Thyroid gland (tissue), 4 donors: Measurements from ENCODE around the gene MOB2. TPM values are rescaled to one million over a fixed set of nuclear protein-coding genes. Genes with fewer than 3 reads are reported as not detected.
A peak's percentile ranks its signal among the peaks of the same experiment; 100 is the strongest.

Experiments used
- DNase-seq, 2 donors: peaks; one replicate each; pipeline ENCODE4 v3.0.0-alpha.2; 2019
- H3K27ac ChIP-seq, 3 donors: fragments of 200-600 bp; sonication (generic); 1 replicate in 2 of 3; 2 replicates in 1 of 3; pipeline ENCODE4 v1.5.1; 2016 to 2019; ENCODE audit warnings: mild to moderate bottlenecking in 1 of 3, moderate library complexity in 1 of 3
- H3K27me3 ChIP-seq: fragments of 200-600 bp; sonication (generic); one replicate; pipeline ENCODE4 v1.5.1; 2019
- H3K36me3 ChIP-seq, 2 donors: fragments of 200-600 bp; sonication (generic); one replicate each; pipeline ENCODE4 v1.5.1; 2016 to 2019
- H3K4me1 ChIP-seq, 2 donors: fragments of 200-600 bp; sonication (generic); one replicate each; pipeline ENCODE4 v1.5.1; 2017 to 2019
- H3K4me3 ChIP-seq, 3 donors: fragments of 200-600 bp; sonication (generic); replicated peaks in 1 of 3; 1 replicate in 2 of 3; 2 replicates in 1 of 3; pipeline ENCODE4 v1.5.1; 2016; ENCODE audit warnings: mild to moderate bottlenecking in 1 of 3
- H3K9me3 ChIP-seq: fragments of 200-600 bp; sonication (generic); one replicate; pipeline ENCODE4 v1.5.1; 2017
- CTCF ChIP-seq, 6 experiments: fragments of 200-600 bp in 3 of 6; fragments of 450-650 bp in 3 of 6; sonication (generic) in 3 of 6; IDR thresholded peaks; one replicate each; pipeline ENCODE4 v1.5.1; 2016 to 2019; ENCODE audit warnings: antibody characterized with exemption in 6 of 6, mild to moderate bottlenecking in 2 of 6, inconsistent platforms in 1 of 6, moderate library complexity in 1 of 6
- POLR2A ChIP-seq, 2 donors: fragments of 450-650 bp; IDR thresholded peaks; one replicate each; pipeline ENCODE4 v1.6.1; 2017; ENCODE audit warnings: antibody characterized with exemption in 2 of 2, mild to moderate bottlenecking in 2 of 2, moderate library complexity in 1 of 2
- WGBS, 2 donors: methylation state at CpG; one replicate each; pipeline ENCODE4 v1.1.5; 2017; 5-methylcytosine and 5-hydroxymethylcytosine counted together
- intact Hi-C: fragments of 100-400 bp; cut with DNase I; formaldehyde crosslinking; loops from one replicate; pipeline ENCODE4 v1.15.1; 2023
- total RNA-seq, 4 donors: library from RNA; depleted of rRNA; stranded (reverse); fragments of >200 nt; gene quantifications; one replicate each; pipeline ENCODE4 v1.2.3, GENCODE V29; 2016

MOB2 gene
- total RNA-seq, 4 donors from 2014 or later, result 25.6 to 45.8 (median 30.1) TPM

- intact Hi-C loops, result no loop called here
- WGBS, 2 donors, result 35 to 47% methylated on average over 9 to 12 of the region's 14 CpGs
- H3K4me1 ChIP-seq, result peaks cover 21 to 42% of the 10 kb centered on the region in 2 donors
- H3K4me3 ChIP-seq, result no peak overlapping the region
- DNase-seq, result no peak
- no peaks in the 10 kb centered on the region for H3K9me3 ChIP-seq
- H3K27ac ChIP-seq, result peak overlapping the region; percentile 61 to 75 (median 67)
- no peaks in the 10 kb centered on the region for H3K27me3 ChIP-seq
- TF ChIP-seq POLR2A (IDR thresholded peaks at IDR 0.05) (no peak), CTCF (IDR thresholded peaks at IDR 0.05) (no peak)
- H3K36me3 ChIP-seq, result no peaks in the 10 kb centered on the region
Measured at GRCh38 chr11:1459219-1459575, 27.4 kb downstream of the MOB2 start.

GRCh38 chr11:1458340-1459218, 28.0 kb downstream of the MOB2 start:
- Histone ChIP-seq H3K9me3 (no peaks in the 10 kb centered on the region), H3K36me3 (no peaks in the 10 kb centered on the region), H3K27ac (peak overlapping the region; percentile 61 to 75 (median 67)), H3K27me3 (no peaks in the 10 kb centered on the region), H3K4me3 (no peak overlapping the region), H3K4me1 (peaks cover 24 to 48% of the 10 kb centered on the region in 2 donors)
- peak; percentile 92 to 93 for DNase-seq
- TF ChIP-seq CTCF (IDR thresholded peaks at IDR 0.05) (peak in 3 of 6 experiments; percentile 18 to 33 (median 25)), POLR2A (IDR thresholded peaks at IDR 0.05) (peak in 1 of 2 donors; percentile 10)
- intact Hi-C loops, result no loop called here
- 21 to 49% methylated on average over 10 to 11 of the region's 18 CpGs for WGBS, 2 donors

- intact Hi-C loops, result no loop called here
- H3K27ac ChIP-seq, result peak overlapping the region in 2 of 3 donors; percentile 67 to 75
- peaks cover 24 to 50% of the 10 kb centered on the region in 2 donors for H3K4me1 ChIP-seq
Measured at GRCh38 chr11:1457856-1458255, 28.7 kb downstream of the MOB2 start.

GRCh38 chr11:1457326-1457680, 29.3 kb downstream of the MOB2 start:
- TF ChIP-seq POLR2A (IDR thresholded peaks at IDR 0.05) (no peak), CTCF (IDR thresholded peaks at IDR 0.05) (no peak)
- Histone ChIP-seq H3K27me3 (no peaks in the 10 kb centered on the region), H3K4me3 (no peak overlapping the region), H3K4me1 (peaks cover 24 to 50% of the 10 kb centered on the region in 2 donors), H3K9me3 (no peaks in the 10 kb centered on the region), H3K27ac (no peak overlapping the region), H3K36me3 (no peaks in the 10 kb centered on the region)
- intact Hi-C loops, result no loop called here
- DNase-seq, result no peak
- 86% methylated on average over 7 of the region's 13 CpGs; no CpG with 5 or more reads in 1 of the 2 donors for WGBS, 2 donors

More at GRCh38 chr11:1457856-1458255, 28.7 kb downstream of the MOB2 start:
- Histone ChIP-seq H3K36me3 (no peaks in the 10 kb centered on the region), H3K27me3 (no peaks in the 10 kb centered on the region), H3K4me3 (no peak overlapping the region), H3K9me3 (no peaks in the 10 kb centered on the region)
- no peak for DNase-seq
- TF ChIP-seq POLR2A (IDR thresholded peaks at IDR 0.05) (no peak), CTCF (IDR thresholded peaks at IDR 0.05) (no peak)
- WGBS, 2 donors, result 84 to 85% methylated on average over 8 to 18 of the region's 18 CpGs
